CD4-positive, CD25-positive, alpha-beta regulatory T cell (primary cell): ENCODE data around the gene PARP4. TPM values are rescaled to one million over a fixed set of nuclear protein-coding genes. Genes with fewer than 3 reads are reported as not detected.
"Not testable (repeated sequence)": the region's sequence is repeated elsewhere in the genome, so short reads cannot be mapped to it uniquely, and the experiment has no call there.

ENCODE experiments used
- ATAC-seq, 2 donors: fragments of 150-1000 bp; cut with Tn5 transposase; one replicate each; pipeline ENCODE4 v1.10.0; 2021; ENCODE audit warnings: low read depth in 2 of 2, moderate number of reproducible peaks in 2 of 2, moderate library complexity in 1 of 2
- DNase-seq, 3 donors: peaks; one replicate each; pipeline versions ENCODE4 v3.0.0 to v3.0.0-alpha.2; 2012 to 2022; ENCODE audit warnings: mixed read lengths in 1 of 3
- H3K27ac ChIP-seq: one replicate; pipeline ENCODE4 v1.7.0; 2013; ENCODE audit warnings: mild to moderate bottlenecking, low read length; ENCODE audit not compliant: insufficient read depth, poor library complexity, severe bottlenecking
- H3K27me3 ChIP-seq: one replicate; pipeline ENCODE4 v1.7.0; 2013; ENCODE audit warnings: low read length; ENCODE audit not compliant: control insufficient read depth, insufficient read depth
- H3K36me3 ChIP-seq: one replicate; pipeline ENCODE4 v1.7.0; 2013; ENCODE audit warnings: mild to moderate bottlenecking, low read length, moderate library complexity; ENCODE audit not compliant: control insufficient read depth, insufficient read depth
- H3K4me1 ChIP-seq: 2 replicates; pipeline ENCODE4 v1.7.0; 2013; ENCODE audit warnings: mild to moderate bottlenecking, low read length; ENCODE audit not compliant: insufficient read depth, control insufficient read depth, poor library complexity, severe bottlenecking
- H3K4me3 ChIP-seq: one replicate; pipeline ENCODE4 v1.7.0; 2013; ENCODE audit warnings: low read depth, mild to moderate bottlenecking, low read length, moderate library complexity
- H3K9me3 ChIP-seq, 2 experiments: 1 replicate in 1 of 2; 2 replicates in 1 of 2; pipeline ENCODE4 v1.7.0; 2013; ENCODE audit warnings: low read length in 2 of 2, mild to moderate bottlenecking in 1 of 2, moderate library complexity in 1 of 2; ENCODE audit not compliant: control insufficient read depth in 2 of 2
- H3K27ac Mint-ChIP-seq, 3 donors: one replicate each; pipeline ENCODE4 v1.8.0; 2020 to 2022; ENCODE audit warnings: mild to moderate bottlenecking in 3 of 3, mixed read lengths in 3 of 3, moderate library complexity in 2 of 3
- H3K27me3 Mint-ChIP-seq: one replicate; pipeline ENCODE4 v1.8.0; 2022; ENCODE audit warnings: mild to moderate bottlenecking, mixed read lengths
- H3K36me3 Mint-ChIP-seq: one replicate; pipeline ENCODE4 v1.8.0; 2020; ENCODE audit warnings: mixed read lengths
- H3K4me1 Mint-ChIP-seq, 4 donors: one replicate each; pipeline ENCODE4 v1.8.0; 2020 to 2022; ENCODE audit warnings: mixed read lengths in 4 of 4, mild to moderate bottlenecking in 1 of 4
- H3K4me3 Mint-ChIP-seq, 4 donors: one replicate each; pipeline ENCODE4 v1.8.0; 2020 to 2022; ENCODE audit warnings: mild to moderate bottlenecking in 4 of 4, mixed read lengths in 4 of 4, moderate library complexity in 3 of 4
- H3K9me3 Mint-ChIP-seq, 7 donors: one replicate each; pipeline ENCODE4 v1.8.0; 2020 to 2022; ENCODE audit warnings: mixed read lengths in 7 of 7, mild to moderate bottlenecking in 3 of 7, moderate library complexity in 2 of 7
- polyA plus RNA-seq, 4 donors: library from polyadenylated mRNA; unstranded; fragments of 300-500 nt; fragmentation: Illumina TruSeq; gene quantifications; one replicate each; pipeline ENCODE4 v1.2.3, GENCODE V29; 2021
- total RNA-seq: library from RNA; stranded (reverse); gene quantifications from one replicate; pipeline ENCODE4 v1.2.3, GENCODE V29; 2022

Gene PARP4
- total and polyA plus RNA-seq, 5 donors from 2014 or later, result 61.4 to 71.8 (median 64.4) TPM

DNA sequence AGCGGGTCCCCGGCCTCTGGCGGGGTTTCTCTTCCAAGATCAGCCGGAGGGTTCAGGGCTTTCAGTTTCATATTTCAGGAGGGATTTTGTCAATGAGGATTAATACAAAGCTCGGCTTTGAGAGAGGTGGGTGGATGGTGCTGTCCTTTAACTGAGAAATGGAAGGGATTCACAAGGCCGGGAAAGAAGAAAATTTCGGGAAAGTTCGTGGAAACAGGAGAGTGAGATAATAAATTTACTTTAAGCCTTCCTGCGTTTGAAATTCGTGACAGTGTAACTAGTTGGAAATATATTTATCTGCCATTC, 283 bp upstream of the PARP4 start:
- H3K36me3 Mint-ChIP-seq, result peaks cover 1% of the 10 kb centered on the region
- DNase-seq, result no peak
- H3K9me3 Mint-ChIP-seq, result no peaks in the 10 kb centered on the region
- peaks cover 12 to 39% (median 23%) of the 10 kb centered on the region in 4 donors for H3K4me1 Mint-ChIP-seq
- no peak for ATAC-seq
- H3K4me3 ChIP-seq, result peak overlapping the region; percentile 100
- H3K27me3 ChIP-seq, result no peaks in the 10 kb centered on the region
- H3K27ac ChIP-seq, result peak overlapping the region; percentile 66
- no peaks in the 10 kb centered on the region for H3K9me3 ChIP-seq
- peak overlapping the region; percentile 93 to 98 (median 94) for H3K4me3 Mint-ChIP-seq
- peaks cover 23% of the 10 kb centered on the region for H3K4me1 ChIP-seq
- peaks cover 5% of the 10 kb centered on the region for H3K36me3 ChIP-seq
- peaks cover 9% of the 10 kb centered on the region for H3K27me3 Mint-ChIP-seq
- H3K27ac Mint-ChIP-seq, result peak overlapping the region; percentile 60 to 97 (median 94)

DNA sequence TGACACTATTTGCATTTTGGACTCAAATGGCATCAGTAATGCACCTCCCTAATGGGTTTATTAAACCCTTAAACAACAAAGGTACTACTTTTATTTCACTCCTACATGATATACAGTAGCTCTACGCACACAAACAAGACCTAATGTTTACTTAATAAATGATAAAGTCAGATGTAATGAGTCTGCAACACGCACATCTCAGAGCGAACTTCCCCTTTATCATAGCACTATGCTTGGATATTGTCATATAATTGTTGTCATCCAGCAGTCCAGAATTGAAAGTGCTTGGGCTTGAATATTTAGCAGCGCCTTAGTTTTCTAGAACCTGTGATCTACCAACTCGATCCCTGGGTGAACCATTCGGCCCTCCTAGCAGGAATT, 772 bp downstream of the PARP4 start:
- Histone ChIP-seq H3K36me3 (peaks cover 5% of the 10 kb centered on the region), H3K27ac (peak overlapping the region; percentile 66), H3K4me3 (peak overlapping the region; percentile 100), H3K9me3 (no peaks in the 10 kb centered on the region), H3K27me3 (no peaks in the 10 kb centered on the region), H3K4me1 (peaks cover 26% of the 10 kb centered on the region)
- Mint-ChIP-seq H3K27me3 (peaks cover 9% of the 10 kb centered on the region), H3K36me3 (peaks cover 7% of the 10 kb centered on the region), H3K27ac (peak overlapping the region; percentile 94 to 97 (median 95)), H3K4me3 (peak overlapping the region; percentile 93 to 98 (median 94)), H3K4me1 (peaks cover 14 to 46% (median 28%) of the 10 kb centered on the region in 4 donors), H3K9me3 (no peaks in the 10 kb centered on the region)
- ATAC-seq (peak; percentile 1 to 7), DNase-seq (no peak)

DNA sequence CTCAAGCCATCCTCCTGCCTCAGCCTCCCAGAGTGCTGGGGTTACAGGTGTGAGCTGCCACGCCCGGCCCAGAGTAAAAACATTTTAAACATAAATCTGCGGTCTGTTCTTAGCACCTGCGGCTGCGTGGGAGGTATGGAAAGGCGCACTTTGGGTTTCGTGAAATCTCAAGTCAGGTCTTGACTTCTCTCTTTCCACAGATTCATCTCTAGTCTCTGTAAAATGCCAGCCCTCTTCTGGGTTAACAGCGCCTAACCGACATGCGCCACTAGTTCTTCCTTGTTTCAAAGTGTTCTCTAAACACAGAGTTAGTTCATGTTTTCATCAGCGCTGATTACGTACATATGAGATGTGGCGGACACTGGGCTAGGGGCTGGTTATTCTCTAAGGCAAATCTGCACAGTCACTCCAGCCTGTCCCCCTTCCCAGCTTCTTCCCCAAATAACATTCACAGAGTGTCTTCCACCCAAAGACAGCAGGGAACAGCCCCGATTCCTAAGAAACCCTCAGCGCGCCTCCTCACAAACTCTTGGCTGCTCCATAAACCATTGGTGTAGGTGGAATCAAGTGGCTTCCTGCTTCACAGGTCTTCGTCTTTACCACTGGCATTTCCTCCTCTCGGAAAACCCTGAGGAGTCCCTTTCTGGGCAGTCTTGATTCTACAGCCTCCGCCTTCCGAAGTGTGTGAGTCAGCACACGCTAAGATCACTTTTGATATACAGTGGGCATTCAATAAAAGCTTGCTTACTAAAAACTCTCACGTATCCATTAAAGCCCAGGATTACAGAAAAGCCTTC, 1.4 kb downstream of the PARP4 start:
- Mint-ChIP-seq H3K36me3 (peaks cover 7% of the 10 kb centered on the region), H3K4me1 (peaks cover 14 to 46% (median 28%) of the 10 kb centered on the region in 4 donors), H3K4me3 (peak overlapping the region; percentile 93 to 98 (median 94)), H3K27ac (peak overlapping the region; percentile 94 to 97 (median 95)), H3K27me3 (peaks cover 8% of the 10 kb centered on the region), H3K9me3 (no peaks in the 10 kb centered on the region)
- Histone ChIP-seq H3K9me3 (no peaks in the 10 kb centered on the region), H3K27me3 (no peaks in the 10 kb centered on the region), H3K4me1 (peaks cover 26% of the 10 kb centered on the region), H3K36me3 (peaks cover 5% of the 10 kb centered on the region), H3K4me3 (peak overlapping the region; percentile 100), H3K27ac (peak overlapping the region; percentile 66)
- DNase-seq (peak; percentile 13 to 55 (median 41)), ATAC-seq (peak; percentile 43 to 46)

GRCh38 chr13:24506698-24507335, 5.8 kb downstream of the PARP4 start:
- H3K9me3 Mint-ChIP-seq, result no peaks in the 10 kb centered on the region
- H3K4me1 Mint-ChIP-seq, result peaks cover 11 to 50% (median 32%) of the 10 kb centered on the region in 4 donors
- peaks cover 17% of the 10 kb centered on the region for H3K36me3 Mint-ChIP-seq
- Histone ChIP-seq H3K27me3 (no peaks in the 10 kb centered on the region), H3K27ac (no peak overlapping the region), H3K4me3 (no peak overlapping the region), H3K9me3 (no peaks in the 10 kb centered on the region), H3K4me1 (peaks cover 26% of the 10 kb centered on the region), H3K36me3 (peaks cover 24% of the 10 kb centered on the region)
- ATAC-seq (no peak), DNase-seq (no peak)
- no peak overlapping the region for H3K4me3 Mint-ChIP-seq
- H3K27ac Mint-ChIP-seq, result no peak overlapping the region
- H3K27me3 Mint-ChIP-seq, result no peaks in the 10 kb centered on the region

DNA sequence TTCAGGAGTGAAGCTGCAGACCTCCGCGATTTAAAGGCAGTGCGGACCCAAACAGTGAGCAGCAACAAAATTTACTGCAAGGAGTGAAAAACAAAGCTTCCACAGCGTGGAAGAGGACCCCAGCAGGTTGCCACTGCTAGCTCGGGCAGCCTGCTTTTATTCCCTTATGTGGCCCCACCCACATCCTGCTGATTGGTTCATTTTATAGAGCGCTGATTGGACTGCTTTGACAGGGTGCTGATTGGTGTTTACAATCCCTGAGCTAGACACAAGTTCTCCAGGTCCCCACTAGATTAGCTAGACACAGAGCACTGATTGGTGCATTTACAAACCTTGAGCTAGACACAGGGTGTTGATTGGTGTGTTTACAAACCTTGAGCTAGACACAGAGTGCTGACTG, 6.3 kb downstream of the PARP4 start:
- peaks cover 16 to 46% (median 33%) of the 10 kb centered on the region in 4 donors for H3K4me1 Mint-ChIP-seq
- H3K9me3 ChIP-seq, H3K27me3 Mint-ChIP-seq, H3K4me3 ChIP-seq, ATAC-seq, H3K9me3 Mint-ChIP-seq, H3K27me3 ChIP-seq, H3K4me3 Mint-ChIP-seq, DNase-seq, H3K27ac ChIP-seq, H3K27ac Mint-ChIP-seq: not testable (repeated sequence)
- peaks cover 28% of the 10 kb centered on the region for H3K36me3 ChIP-seq
- peaks cover 20% of the 10 kb centered on the region for H3K36me3 Mint-ChIP-seq
- H3K4me1 ChIP-seq, result peaks cover 26% of the 10 kb centered on the region

DNA sequence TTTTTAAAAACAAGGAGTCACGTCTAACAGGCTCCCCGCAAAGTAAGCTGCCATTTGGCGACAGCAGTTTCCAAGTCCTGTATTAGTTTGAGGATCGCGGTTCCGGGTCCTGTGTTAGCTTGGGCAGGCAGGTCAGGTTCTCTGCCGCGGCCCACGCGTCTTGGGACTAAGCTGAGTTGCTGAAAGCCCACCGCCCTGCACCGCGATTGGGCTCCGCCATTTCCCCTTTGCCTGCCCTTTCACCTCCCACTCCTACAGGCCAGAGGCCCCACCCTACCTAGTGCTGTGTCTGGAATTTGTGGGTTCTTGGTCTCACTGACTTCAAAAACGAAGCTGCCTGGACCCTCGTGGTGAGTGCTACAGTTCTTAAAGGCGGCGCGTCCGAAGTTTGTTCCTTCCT, 6.8 kb downstream of the PARP4 start:
- DNase-seq (no peak), ATAC-seq (no peak)
- Mint-ChIP-seq H3K27me3 (no peaks in the 10 kb centered on the region), H3K9me3 (no peaks in the 10 kb centered on the region), H3K4me3 (no peak overlapping the region), H3K4me1 (peaks cover 20 to 43% (median 32%) of the 10 kb centered on the region in 4 donors), H3K36me3 (peaks cover 22% of the 10 kb centered on the region), H3K27ac (no peak overlapping the region)
- Histone ChIP-seq H3K27me3 (no peaks in the 10 kb centered on the region), H3K9me3 (no peaks in the 10 kb centered on the region), H3K27ac (no peak overlapping the region), H3K4me3 (no peak overlapping the region), H3K36me3 (peaks cover 34% of the 10 kb centered on the region), H3K4me1 (peaks cover 23% of the 10 kb centered on the region)

DNA sequence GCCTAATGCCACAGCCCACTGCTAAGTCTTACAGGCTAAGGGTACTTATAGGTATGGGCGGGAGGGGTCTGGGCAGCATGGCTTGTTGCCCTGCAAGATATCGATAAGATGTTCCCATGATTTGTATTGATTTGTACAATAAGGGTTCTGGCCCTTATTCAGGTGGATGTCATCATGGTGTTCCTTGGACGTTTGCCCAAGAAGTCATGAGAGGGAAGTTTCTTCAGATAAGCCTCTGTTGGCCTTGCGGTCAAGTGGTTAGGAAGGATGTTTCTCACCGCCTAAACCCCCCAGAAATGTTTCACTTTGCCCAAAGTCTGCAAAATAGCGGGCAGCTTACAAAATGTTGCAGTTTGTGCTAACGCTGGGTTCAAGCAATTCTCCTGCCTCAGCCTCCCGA, 7.3 kb downstream of the PARP4 start:
- no peak for ATAC-seq
- H3K36me3 Mint-ChIP-seq, result peaks cover 22% of the 10 kb centered on the region
- Histone ChIP-seq H3K9me3 (no peaks in the 10 kb centered on the region), H3K36me3 (peaks cover 39% of the 10 kb centered on the region), H3K4me1 (peaks cover 18% of the 10 kb centered on the region), H3K4me3 (no peak overlapping the region), H3K27ac (no peak overlapping the region), H3K27me3 (no peaks in the 10 kb centered on the region)
- H3K4me1 Mint-ChIP-seq, result peaks cover 20 to 42% (median 32%) of the 10 kb centered on the region in 4 donors
- DNase-seq, result no peak
- no peak overlapping the region for H3K27ac Mint-ChIP-seq
- no peaks in the 10 kb centered on the region for H3K27me3 Mint-ChIP-seq
- H3K4me3 Mint-ChIP-seq, result no peak overlapping the region
- no peaks in the 10 kb centered on the region for H3K9me3 Mint-ChIP-seq
